ENCODE data around the gene ASPHD1. TPM values are rescaled to one million over a fixed set of nuclear protein-coding genes. Genes with fewer than 3 reads are reported as not detected.

The ASPHD1 gene
- total RNA-seq, 4 donors from 2014 or later = 0.34 TPM; not detected in 3

DNA sequence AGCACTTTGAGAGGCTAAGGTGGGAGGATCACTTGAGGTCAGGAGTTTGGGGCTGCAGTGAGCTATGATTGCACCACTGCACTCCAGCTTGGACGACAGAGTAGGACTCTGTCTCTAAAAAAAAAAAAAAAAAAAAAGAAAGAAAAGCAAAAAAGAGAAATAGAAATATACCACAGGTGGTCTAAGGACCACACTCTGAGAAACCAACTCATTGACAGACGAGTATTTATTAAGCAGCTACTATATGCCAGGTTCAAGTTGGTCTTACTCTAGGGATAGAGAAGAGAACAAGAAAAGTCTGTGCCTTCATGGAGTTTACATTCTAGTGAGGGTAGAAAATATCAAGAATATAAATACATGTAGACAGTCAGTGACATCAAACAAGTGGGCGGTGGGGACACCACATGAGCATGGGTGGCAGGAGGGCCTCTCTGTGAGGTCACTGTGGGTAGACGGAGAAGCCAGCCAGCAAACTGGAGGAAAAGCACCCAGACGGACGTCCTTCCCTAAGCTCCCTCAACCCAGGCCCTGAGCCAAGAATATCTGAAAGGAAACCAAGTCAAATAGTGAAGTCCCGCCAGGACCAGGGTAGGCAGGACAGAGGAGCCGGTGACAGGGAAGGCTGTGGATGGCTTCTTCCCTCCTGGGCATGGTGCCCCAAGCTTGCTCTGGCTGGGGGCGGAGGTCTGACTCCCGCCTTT is 42.0 kb upstream of the ASPHD1 start:
- H3K4me1 ChIP-seq = peaks cover 26% of the 10 kb centered on the region
- H3K36me3 ChIP-seq = peaks cover 31% of the 10 kb centered on the region
- H3K9me3 ChIP-seq = no peaks in the 10 kb centered on the region
- TF ChIP-seq, protein P1, sequence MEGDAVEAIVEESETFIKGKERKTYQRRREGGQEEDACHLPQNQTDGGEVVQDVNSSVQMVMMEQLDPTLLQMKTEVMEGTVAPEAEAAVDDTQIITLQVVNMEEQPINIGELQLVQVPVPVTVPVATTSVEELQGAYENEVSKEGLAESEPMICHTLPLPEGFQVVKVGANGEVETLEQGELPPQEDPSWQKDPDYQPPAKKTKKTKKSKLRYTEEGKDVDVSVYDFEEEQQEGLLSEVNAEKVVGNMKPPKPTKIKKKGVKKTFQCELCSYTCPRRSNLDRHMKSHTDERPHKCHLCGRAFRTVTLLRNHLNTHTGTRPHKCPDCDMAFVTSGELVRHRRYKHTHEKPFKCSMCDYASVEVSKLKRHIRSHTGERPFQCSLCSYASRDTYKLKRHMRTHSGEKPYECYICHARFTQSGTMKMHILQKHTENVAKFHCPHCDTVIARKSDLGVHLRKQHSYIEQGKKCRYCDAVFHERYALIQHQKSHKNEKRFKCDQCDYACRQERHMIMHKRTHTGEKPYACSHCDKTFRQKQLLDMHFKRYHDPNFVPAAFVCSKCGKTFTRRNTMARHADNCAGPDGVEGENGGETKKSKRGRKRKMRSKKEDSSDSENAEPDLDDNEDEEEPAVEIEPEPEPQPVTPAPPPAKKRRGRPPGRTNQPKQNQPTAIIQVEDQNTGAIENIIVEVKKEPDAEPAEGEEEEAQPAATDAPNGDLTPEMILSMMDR (IDR thresholded peaks at IDR 0.05) = no peak
- TF ChIP-seq EP300 (IDR thresholded peaks at IDR 0.05) (no peak), POLR2A (IDR thresholded peaks at IDR 0.05) (no peak), POLR2AphosphoS5 (IDR thresholded peaks at IDR 0.05) (no peak)
- WGBS = 76% methylated on average over 10 of the region's 10 CpGs
- no peak overlapping the region for H3K4me3 ChIP-seq
- no peak for DNase-seq (ENCODE audit: low spot score in 2 of 2)
- H3K27ac ChIP-seq = no peak overlapping the region
- H3K27me3 ChIP-seq = no peaks in the 10 kb centered on the region

DNA sequence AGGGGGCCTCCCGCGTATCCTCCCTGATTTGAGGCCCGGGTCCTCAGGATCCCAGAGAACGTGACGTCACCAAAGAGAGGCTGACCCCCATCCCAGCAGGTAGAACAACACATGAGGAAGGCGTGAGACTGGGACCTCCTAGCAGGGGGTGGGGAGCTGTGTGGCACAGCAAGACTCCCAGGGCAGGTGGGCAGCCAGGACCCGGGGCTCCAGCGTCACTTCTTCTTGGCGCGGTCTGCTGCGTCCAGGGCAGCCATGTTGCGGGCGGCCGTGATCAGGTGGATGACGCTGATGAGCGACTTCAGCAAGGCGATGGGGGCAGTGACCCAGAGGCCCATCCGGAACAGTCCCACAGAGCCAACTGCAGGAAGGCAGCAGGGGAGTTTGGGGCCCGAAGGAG is 41.3 kb upstream of the ASPHD1 start:
- H3K27ac ChIP-seq = no peak overlapping the region

DNA sequence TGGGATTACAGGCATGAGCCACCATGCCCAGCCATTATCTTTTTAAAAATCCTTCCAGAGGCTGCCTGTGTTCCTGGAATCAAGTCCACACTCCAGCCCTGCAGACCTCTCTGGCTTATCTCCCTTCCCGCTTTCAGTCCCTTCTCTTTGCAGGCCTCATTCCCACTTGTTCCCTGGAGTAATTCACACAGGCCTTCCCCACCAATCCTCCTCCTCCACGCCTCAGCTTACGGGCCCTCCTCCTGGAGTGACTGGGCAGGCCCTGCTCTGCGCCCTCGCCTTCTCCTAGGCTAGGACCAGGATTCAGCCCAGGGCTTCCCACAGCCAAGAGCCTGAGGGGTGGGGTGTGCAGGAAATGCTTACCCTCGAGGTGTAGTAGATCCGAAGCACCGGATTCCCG is 40.1 kb upstream of the ASPHD1 start:
- Histone ChIP-seq H3K4me3 (no peak overlapping the region), H3K4me1 (peaks cover 30% of the 10 kb centered on the region), H3K36me3 (peaks cover 31% of the 10 kb centered on the region), H3K27me3 (no peaks in the 10 kb centered on the region), H3K9me3 (no peaks in the 10 kb centered on the region), H3K27ac (no peak overlapping the region)
- TF ChIP-seq POLR2AphosphoS5 (IDR thresholded peaks at IDR 0.05) = no peak
- no peak for TF ChIP-seq POLR2A (IDR thresholded peaks at IDR 0.05)
- TF ChIP-seq, protein P1 (IDR thresholded peaks at IDR 0.05) = no peak
- no peak for TF ChIP-seq EP300 (IDR thresholded peaks at IDR 0.05)
- WGBS = 92% methylated on average over 9 of the region's 9 CpGs
- no peak for DNase-seq (ENCODE audit: low spot score in 2 of 2)

More for the DNA sequence above, 41.3 kb upstream of the ASPHD1 start:
- H3K4me3 ChIP-seq = no peak overlapping the region
- TF ChIP-seq, protein P1 (IDR thresholded peaks at IDR 0.05) = no peak
- TF ChIP-seq POLR2AphosphoS5 (IDR thresholded peaks at IDR 0.05) = no peak
- no peak for TF ChIP-seq EP300 (IDR thresholded peaks at IDR 0.05)
- TF ChIP-seq POLR2A (IDR thresholded peaks at IDR 0.05) = no peak
- H3K36me3 ChIP-seq = peaks cover 31% of the 10 kb centered on the region
- no peaks in the 10 kb centered on the region for H3K27me3 ChIP-seq
- H3K9me3 ChIP-seq = no peaks in the 10 kb centered on the region
- no peak for DNase-seq (ENCODE audit: low spot score in 2 of 2)
- 93% methylated on average over 12 of the region's 19 CpGs for WGBS
- peaks cover 30% of the 10 kb centered on the region for H3K4me1 ChIP-seq

DNA sequence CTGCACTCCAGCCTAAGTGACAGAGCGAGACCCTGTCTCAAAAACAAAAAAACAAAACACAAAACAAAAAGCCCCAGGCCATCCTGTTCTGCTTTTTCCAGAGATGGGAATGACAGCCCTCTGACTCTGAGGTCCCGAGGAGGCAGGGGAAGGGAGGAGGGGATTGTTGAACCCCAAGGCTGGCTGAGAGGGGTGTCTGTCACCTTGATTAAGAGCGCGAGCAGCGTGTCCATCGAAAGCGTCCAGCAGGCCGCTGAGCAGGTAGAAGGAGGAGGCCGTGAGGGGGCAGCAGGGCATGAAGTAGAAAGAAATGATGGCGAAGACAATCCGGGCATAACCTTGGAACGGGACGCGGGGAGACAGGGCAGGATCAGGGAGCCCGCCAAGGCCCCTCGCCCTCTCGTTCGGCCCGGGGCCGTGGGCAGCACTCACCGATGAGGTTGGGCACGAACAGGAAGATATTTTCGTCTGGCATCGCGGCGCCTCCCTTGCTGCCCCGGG is 37.9 kb upstream of the ASPHD1 start:
- peak overlapping the region; percentile 90 for H3K4me3 ChIP-seq
- H3K27ac ChIP-seq = peak overlapping the region; percentile 90
- peaks cover 31% of the 10 kb centered on the region for H3K36me3 ChIP-seq
- H3K27me3 ChIP-seq = no peaks in the 10 kb centered on the region
- H3K4me1 ChIP-seq = peaks cover 22% of the 10 kb centered on the region
- WGBS = 2% methylated on average over 14 of the region's 27 CpGs
- DNase-seq (ENCODE audit: low spot score in 2 of 2) = no peak
- H3K9me3 ChIP-seq = no peaks in the 10 kb centered on the region
- no peak for TF ChIP-seq EP300 (IDR thresholded peaks at IDR 0.05)
- TF ChIP-seq, protein P1 (IDR thresholded peaks at IDR 0.05) = no peak
- no peak for TF ChIP-seq POLR2A (IDR thresholded peaks at IDR 0.05)
- TF ChIP-seq POLR2AphosphoS5 (IDR thresholded peaks at IDR 0.05) = no peak

DNA sequence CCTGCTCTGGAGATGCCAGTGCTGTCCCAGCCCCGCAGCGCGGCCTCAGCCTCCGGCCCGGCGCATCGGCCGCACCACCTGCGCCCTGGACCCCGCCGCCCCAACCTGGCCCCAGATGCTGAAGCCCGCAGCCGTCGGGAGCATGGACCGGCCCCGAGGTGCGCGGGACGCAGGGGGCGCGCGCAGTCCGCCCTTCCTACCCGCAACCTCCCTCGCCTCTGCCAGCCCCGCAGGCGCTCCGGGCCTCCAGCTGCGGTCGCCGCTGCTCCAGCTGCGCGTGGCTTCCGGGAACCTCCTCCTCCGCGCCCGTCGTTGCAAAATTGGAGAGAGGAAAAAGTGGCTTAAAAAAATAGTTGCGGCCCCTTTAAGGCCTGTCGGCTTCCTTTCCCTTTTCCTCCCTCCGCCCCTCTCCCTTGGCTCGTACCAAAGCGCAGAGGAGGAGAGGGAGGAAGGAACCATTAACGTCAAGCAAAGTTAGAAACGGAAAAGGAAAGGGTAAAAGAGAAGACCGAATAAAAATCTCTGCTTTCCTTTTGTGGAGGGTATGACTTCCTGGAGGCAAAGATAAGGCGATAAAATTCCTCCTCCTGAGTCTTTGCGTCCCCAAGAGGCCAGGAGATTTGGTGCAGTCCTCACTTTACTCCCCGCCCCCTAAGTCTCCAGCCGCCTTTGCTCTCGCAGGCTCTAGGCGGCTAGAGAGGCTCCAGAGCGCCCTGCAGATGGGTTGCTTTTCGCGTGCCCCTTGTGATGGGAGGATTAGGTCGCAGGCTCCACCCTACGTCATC is 37.2 kb upstream of the ASPHD1 start, which contains the start of gene CDIPT:
Gene CDIPT (minus strand): TSS at position 343 of the 785 bp plus-strand sequence. CDS start 369 bp downstream, outside the sequence.
- DNase-seq (ENCODE audit: low spot score in 2 of 2) = peak; percentile 94 to 95
- H3K36me3 ChIP-seq = peaks cover 31% of the 10 kb centered on the region
- H3K4me3 ChIP-seq = peak within 1 kb of the TSS; percentile 90
- H3K9me3 ChIP-seq = no peaks in the 10 kb centered on the region
- H3K27ac ChIP-seq = peak within 1 kb of the TSS; percentile 90
- no peak for TF ChIP-seq EP300 (IDR thresholded peaks at IDR 0.05)
- TF ChIP-seq, protein P1 (IDR thresholded peaks at IDR 0.05) = peak; percentile 52 to 56
- TF ChIP-seq POLR2AphosphoS5 (IDR thresholded peaks at IDR 0.05) = peak in 1 of 3 donors; percentile 43
- no peak for TF ChIP-seq POLR2A (IDR thresholded peaks at IDR 0.05)
- no peaks in the 10 kb centered on the region for H3K27me3 ChIP-seq
- H3K4me1 ChIP-seq = peaks cover 22% of the 10 kb centered on the region
- under 1% methylated on average over 36 of the region's 57 CpGs for WGBS

Measured in suprapubic skin (tissue), 4 donors.